NCI-H524 (cell line): Measurements from ENCODE around the gene MMP11.

Experiments used
- DNase-seq, 2 experiments: peaks; one replicate each; lab custom pipeline; 2025; lab: John Stamatoyannopoulos, UW

MMP11 gene

DNA sequence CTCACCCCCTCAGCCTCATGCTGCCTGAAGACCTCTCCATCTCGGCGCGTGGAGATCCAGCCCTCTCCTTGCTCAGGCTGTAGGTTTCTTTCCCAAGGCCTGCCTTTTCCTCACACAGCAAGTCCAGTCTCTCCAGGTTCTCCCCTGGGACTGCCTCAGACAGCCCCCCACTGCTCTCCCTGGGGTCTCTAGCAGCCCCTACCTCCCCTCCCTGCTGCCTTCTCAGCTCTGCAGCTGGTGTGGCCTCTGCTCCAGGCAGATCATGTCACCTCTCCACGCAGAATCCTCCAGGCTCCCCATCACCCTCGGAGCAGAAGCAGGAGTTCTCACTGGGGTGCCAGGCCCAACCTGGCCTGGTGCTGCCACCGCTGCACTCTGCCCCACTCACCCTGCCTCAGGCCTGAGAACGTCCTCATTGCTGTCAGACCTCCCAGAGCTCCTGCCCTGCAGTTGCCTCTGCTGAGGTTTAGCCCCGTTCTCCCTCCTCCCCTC is 29.3 kb downstream of the MMP11 start:
- no peak for DNase-seq

DNA sequence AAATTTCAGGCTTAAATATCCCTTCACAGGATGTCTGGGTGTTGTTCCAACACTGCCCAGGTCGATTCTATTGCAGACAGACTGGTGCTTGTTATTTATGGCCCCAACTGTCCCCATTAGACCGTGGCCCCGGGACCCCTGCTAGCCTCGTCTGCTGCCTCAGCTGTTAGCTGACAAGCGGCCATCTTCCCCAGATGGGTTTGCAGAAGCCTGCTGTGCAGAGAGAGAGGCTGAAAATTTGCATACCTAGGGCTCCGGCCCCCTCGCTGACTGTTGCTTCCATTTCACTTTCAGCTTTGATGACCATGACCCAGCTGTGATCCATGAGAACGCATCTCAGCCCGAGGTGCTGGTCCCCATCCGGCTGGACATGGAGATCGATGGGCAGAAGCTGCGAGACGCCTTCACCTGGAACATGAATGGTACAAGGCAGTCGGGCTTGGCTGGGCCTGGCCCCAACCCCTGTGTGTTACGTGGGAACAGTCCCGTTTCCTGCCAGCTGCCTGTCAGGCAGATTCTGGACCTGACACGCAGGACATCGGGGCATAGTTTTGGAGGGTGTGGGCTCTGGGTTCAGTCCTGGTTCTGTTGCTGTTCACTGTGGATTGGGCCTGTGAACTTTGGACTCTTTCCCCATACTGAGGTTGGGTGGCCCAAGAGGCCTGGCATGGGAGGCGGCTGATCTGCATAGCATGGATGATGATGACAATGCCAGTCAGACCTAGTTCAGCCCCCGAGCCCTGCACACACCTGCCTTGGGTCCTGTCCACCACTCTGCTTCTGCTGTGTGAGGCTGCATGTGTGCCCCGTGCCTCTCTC is 30.6 kb downstream of the MMP11 start:
- no peak for DNase-seq

GRCh38 chr22:23804781-23805291 is 32.2 kb downstream of the MMP11 start:
- DNase-seq: no peak

- DNase-seq: no peak
These were observed 34.2 kb downstream of the MMP11 start for GRCh38 chr22:23806837-23807236.

- no peak for DNase-seq
These were observed 39.7 kb downstream of the MMP11 start for GRCh38 chr22:23812378-23812777.

GRCh38 chr22:23815541-23816155 is 43.0 kb downstream of the MMP11 start:
- no peak for DNase-seq

DNA sequence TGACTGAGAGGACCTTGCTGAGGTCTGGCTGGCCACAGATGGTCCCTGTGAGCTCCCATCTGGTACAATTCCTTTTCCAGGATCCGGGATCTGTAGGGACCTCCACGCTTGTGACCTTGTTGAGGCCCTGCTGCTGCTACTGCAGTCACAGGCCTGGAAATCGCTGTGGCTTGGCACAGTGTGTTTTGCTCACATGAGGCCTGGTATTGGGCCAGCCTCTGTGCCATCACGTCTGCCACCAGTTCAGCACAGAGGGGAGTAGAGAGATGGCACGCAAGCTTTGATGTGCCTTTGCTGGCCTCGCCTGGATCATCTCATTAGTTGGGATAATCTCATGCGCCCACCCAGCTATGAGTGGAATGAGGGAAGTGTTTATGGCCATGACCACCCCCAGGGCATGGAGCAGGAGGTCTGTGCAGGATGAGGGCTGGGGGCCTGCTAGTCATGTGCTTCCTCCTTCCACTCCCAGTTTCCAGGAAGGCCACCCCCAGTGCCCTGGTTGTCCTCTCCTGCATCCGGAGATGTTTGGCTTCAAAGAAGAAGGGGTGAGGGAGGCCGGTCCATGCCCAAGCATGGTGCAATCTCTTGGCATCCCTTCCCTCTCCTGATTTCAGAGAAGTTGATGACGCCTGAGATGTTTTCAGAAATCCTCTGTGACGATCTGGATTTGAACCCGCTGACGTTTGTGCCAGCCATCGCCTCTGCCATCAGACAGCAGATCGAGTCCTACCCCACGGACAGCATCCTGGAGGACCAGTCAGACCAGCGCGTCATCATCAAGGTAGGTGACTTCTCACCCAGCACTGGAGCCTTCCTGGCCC is 43.7 kb downstream of the MMP11 start:
- peak in 1 of 2 experiments; percentile 19 for DNase-seq

GRCh38 chr22:23817146-23817545 is 44.5 kb downstream of the MMP11 start:
- no peak for DNase-seq

GRCh38 chr22:23818541-23818940 is 45.9 kb downstream of the MMP11 start:
- no peak for DNase-seq

DNA sequence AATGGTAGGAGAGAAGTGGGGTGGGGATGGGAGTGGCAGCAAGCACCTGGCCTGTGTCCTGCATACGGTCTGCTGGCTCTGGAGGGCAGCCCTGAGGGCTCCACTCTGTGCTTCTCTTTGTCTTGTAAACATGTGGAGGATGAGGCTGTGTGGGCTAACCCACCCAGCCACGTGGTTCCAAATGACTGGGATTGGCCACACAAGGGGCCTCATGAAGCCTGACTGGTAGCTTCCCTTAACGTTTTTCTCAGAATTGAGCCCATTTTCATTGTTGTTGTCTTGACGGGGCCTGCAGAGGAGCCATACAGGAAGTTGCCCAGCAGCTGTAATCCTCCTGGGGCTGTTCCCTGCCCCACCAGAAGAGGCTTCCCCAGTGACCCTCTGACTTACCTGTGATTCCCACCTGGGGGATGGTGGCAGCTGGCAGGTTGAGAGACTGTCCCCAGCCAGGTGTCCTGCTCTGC is 48.1 kb downstream of the MMP11 start:
- no peak for DNase-seq

GRCh38 chr22:23822101-23822671 is 49.5 kb downstream of the MMP11 start:
- DNase-seq: no peak

DNA sequence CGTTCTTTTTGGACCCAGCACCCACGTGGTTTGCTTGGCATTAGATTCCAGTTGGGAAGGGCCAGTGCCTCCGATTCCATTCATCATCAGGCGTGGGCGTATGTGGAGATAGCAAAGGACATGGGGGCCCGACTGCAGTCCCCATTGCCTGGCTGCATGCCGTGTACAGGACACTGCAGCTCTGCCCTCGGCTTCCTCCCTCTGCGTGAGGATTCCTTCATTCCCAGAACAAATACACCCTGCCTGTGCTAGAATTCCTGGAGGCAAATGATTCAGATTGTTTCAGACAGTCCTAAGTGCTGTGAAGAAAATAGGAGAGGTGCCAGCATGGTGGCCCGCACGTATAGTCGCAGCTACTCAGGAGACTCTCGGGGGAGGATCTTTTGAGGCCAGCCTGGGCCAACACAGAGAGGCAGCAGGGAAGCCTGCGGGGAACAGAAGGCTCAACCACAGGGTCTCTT is 50.7 kb downstream of the MMP11 start:
- no peak for DNase-seq

GRCh38 chr22:23824476-23825245 is 52.0 kb downstream of the MMP11 start:
- no peak for DNase-seq

GRCh38 chr22:23825246-23825905 is 52.7 kb downstream of the MMP11 start:
- no peak for DNase-seq

GRCh38 chr22:23826510-23827350 is 54.1 kb downstream of the MMP11 start:
- no peak for DNase-seq

DNA sequence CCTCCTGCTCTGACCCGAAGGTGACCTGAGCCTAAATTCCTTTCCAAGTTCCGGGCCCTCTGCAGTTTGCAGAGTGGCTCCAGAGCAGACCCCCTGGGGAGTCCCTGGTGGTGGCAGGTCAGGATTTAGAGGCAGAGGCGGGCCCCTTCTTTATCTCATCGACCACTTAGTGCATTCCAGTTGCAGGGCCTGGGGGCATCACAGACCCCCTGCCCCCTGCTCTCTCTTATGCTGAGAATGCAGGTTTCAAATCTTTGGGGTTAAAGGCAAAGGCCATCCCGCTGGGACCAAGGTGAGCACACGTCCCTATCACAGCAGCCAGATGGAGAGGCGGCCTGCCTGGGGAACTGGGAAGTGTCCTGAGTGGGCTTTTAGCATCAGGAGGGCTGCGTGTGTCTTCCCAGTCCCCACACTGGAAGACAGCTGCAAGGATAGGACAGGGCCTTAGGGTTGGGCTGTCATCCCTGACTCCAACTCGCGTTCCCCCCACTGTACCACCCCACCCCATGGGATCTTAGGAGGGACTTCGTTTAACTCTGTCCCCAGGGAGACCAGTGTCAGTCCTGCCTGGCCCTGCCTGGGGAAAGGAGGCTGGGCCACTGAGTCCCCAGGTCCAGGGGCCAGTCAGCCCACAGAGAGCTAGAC is 54.8 kb downstream of the MMP11 start:
- DNase-seq: no peak

GRCh38 chr22:23828800-23829680 is 56.4 kb downstream of the MMP11 start:
- DNase-seq: no peak

DNA sequence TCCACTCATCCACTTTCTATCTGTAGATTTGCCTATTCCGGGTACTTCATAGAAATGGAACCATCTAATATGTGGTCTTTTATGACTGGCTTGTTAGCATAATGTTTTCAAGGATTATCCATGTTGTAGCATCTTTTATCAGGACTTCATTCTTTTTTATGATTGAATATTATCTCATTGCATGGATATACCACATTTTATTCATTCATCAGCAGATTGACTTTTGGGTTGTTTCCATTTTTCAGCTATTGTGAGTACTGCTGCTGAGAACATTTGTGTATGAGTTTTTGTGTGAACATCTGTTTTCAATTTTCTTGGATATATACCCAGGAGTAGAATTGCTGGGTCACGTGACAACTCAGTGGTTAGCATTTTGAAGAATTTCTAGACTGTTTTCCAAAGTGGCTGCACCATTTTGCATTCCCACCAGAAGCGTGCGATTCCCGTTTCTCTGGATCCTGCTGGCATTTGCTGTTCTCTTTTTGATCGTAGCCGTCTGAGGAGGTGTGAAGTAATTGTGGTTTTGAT is 57.3 kb downstream of the MMP11 start:
- no peak for DNase-seq
